ENCODE data around the gene KIF1A.

Gene KIF1A

DNA sequence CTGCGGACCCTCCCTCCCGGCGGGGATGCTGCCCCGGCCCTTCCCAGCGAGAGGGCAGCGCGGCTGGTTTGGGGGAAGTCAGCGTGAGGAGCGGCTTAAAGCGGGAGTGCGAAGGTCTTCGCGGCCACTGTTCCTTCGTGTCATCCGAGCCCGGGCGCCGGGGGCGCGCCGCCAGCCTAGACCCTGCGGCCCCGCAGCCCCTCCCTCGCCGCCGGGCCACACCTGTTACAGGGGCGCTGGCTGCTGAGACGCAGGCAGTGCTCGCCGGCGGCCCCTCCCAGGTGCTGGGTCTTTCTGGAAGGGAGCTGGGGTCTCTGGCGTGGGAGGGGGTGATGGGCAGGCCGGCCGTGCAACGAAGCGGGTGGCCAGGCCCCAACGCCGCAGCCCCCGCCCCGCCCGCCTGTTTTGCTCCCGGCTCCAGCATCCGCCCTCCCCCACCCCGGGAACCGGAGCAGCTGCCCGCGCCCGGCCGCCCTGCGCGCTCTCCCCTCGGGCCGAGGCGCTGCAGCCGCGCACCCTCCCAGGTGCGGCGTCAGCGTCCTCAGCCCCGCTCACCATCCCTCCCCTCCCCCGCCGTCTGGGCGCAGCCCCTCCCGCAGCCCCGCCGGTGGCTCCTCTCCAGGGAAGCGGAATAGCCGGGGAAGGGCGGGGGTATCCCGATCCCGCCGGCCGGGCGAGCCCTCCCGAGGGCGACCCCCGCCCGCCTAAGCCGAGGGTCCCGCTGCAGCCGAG lies 727 bp downstream of the KIF1A start:
- DNase-seq (ENCODE audit: low read depth in 2 of 2), result no peak

DNA sequence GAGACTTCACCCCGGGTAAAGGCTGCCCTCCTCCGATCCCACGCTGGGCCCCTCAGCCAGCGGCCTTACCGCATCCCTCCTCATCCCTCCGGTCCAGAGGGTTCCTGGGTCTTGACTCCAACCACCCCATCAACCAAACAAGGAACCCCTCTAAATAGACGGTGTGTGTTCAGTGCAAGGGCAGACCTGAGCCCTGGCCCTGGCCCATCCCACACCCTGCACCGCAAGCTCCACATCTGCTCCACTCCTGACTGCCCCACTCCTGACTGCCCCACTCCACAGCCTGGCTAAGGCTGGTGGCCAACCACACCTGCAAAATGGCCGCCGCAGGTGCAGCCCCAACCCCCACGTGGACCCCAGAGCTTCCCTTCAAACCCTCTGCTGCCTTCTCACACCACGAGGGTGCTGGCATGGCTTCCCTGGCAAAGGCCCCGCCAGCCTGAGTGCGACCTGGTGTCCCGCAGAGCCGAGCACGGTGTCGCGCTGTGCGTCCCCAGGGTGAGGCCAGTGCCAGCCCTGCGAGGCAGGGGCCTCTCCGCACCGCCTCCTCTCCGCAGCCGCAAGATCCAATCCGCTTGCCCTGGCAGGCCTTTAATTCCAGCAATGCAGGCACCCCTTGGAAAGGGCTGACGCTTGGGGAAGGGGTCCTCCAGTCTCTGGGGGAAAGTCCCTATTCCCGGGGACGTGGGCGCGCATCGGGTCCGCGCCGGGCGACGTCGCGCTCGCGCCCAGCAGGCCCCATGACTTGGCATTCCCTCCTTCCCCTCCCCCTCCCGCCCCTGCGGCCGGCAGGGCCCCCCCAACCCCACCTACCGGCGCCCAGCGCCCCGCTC lies 1.5 kb downstream of the KIF1A start:
- DNase-seq (ENCODE audit: low read depth in 2 of 2), result no peak

DNA sequence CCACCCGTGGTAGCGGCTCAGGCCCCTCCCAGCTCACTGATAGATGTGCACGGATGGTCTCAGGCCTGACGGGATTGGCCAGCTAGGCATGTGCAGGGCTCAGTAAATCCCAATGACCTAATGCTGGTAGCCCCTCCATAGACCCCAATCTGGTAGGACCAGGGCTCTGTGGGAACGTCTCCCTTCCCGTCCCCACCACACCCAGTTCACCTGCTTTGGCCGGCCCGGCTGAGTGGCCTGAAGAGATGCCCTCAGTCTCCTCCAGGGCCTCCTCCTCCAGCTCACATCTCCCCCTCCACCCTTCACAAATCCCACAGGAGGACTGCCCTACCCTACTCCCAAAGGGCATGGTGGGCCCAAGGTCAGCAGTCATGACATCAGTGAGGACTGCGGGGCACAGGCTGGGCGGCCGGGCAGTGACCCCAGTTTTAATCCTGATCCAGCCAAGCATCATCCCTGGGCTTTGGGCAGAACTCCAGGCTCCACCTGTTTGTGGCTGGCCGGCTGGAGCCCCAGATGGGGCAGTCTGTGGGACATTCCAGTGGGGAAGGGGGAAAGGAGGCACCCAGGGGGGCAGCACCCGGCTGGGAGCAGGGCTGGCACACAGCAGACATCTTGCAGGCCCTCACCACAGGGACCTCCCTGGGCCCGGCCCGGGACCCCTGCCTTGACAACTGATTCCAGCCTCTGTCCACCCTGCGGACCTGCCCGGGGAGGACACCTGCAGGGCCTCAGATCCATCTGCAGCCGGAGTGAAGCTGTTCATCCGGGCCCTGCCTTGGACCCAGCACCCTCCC lies 2.3 kb downstream of the KIF1A start:
- no peak for DNase-seq (ENCODE audit: low read depth in 2 of 2)

DNA sequence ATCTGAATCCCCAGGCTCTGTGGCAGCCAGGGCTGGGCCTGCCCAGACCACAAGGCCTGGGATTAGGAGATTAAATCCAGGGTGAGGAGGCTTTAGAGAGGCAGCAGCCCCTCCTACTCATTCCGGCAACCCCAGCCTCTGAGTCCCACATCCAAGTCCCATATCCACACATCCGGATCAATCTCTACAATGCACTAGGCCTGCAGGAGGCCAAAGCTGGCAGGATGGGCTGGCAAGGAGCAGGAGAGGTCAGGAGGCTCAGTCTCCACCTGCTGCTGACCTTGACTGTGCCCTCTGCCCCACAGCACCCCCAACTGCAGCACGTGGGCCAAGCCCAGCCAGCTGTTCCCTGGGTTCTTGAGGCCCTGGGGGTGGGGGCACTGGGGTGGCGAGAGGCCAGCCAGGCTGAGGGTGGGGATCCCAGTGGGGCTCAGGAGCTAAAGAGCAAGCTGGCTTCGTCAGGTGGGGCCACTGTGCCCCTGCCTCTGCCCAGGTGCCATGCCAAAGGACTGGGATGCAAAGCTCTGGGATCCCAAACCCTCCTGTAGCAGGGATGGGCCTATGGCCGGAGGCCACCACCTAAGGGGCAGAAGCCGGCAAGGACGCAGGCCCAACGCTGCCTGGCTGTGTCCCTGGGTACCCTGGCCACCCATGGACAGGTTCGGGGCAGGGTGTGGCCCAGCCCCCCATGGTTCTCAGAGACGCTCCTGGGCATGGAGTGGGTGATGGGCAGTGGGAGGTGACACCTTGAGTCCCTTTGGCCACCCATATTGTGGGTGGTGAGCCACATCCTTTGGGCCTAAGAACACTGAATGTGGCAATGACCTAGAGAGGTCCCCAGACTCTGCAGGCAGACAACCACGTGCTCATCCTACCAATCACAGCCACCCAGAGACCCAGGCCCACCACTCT lies 3.2 kb downstream of the KIF1A start:
- DNase-seq (ENCODE audit: low read depth in 2 of 2), result no peak

DNA sequence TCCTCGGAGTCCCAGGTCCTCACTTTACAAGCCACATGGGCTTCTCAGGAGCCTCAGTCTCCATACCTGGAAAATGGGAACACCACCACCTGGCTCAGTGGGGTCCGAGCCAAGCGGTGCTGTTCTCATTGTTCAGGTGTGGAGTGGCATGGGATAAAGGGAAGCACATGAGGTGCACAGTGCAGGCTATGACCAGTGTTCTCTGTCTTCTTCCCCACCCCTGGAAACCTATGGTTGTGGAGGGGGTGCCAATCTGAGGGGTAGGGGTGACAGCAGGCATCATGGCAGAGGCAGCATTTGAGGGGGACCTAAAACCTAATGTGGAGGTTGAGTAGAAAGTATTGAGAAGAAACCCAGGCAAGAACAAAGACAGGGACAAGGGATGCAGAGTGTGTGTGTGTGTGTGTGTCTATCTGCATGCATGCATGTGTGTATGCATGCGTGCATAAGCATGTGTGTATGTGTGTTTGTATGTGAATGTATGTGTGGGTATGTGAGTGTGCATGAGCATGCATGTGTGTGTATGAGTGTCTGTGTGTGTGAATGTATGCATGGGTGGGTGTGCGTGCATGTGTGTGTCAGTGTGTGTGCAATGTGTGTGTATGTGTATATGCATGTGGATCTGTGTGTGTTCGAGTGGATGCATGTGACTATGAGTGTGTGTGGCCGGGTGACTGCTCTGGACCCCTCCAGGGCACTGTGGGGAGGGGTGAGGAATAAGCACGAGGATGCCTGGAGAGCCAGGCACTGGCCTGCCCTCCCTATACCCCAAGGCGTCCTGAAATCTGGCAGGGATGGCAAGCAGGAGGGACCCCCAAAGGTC lies 4.0 kb downstream of the KIF1A start:
- DNase-seq (ENCODE audit: low read depth in 2 of 2), result no peak

DNA sequence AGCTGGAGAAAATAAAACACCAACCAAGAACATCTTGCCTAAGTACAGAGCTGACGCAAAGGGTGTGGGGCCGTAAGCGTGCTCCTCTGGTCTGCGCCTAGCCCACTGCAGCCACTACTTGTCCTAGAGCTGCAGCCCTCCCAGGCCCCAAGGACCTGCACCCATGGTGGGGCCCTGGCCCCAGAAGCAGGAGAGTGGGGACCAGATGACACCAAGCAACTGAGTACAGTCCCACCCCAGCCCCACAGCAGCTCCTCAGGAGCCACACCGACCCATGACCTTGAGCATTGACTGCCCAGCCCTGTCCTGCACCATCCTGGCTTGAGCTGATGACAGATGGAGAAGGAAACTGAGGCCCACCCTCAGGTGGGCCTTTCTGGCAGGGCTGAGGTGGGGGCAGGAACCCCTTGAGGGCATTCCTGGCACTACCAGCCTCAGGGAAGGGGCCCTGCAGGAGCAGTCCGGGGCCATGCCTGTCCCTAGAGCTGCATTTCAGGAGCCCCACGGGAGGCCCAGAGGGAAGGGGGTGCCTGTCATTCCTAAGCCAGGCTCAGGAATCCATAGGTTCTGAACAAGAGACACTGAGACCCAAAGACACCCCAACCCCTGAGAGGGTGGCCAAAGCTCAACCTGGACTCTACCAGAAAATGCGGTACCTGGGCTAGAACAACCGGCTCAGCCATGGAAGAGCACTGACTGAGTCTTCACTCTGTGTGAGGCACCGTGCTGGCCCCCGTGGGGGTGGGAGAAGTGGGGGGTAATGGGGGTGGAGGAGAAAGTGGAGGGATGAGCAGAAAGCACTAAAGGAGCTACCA lies 4.9 kb downstream of the KIF1A start:
- no peak for DNase-seq (ENCODE audit: low read depth in 2 of 2)

DNA sequence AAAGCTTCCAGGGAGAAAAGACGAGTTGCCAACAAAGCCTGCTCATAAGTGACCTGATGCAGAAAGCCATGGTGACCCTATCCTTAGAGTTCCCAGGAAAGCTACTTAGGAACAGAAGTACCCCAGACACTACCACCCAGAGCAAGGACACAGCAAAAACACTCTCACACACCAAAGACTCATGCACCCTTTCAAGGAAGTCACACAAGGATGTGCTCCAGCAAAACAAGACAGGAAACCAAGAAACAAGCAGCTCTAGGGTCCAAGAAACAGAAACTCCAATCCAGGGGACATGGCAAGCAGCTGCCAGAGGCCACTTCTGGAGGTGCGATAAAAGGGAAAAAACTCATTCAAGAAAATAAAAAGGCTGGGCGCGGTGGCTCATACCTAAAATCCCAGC lies 5.7 kb downstream of the KIF1A start:
- no peak for DNase-seq (ENCODE audit: low read depth in 2 of 2)

DNA sequence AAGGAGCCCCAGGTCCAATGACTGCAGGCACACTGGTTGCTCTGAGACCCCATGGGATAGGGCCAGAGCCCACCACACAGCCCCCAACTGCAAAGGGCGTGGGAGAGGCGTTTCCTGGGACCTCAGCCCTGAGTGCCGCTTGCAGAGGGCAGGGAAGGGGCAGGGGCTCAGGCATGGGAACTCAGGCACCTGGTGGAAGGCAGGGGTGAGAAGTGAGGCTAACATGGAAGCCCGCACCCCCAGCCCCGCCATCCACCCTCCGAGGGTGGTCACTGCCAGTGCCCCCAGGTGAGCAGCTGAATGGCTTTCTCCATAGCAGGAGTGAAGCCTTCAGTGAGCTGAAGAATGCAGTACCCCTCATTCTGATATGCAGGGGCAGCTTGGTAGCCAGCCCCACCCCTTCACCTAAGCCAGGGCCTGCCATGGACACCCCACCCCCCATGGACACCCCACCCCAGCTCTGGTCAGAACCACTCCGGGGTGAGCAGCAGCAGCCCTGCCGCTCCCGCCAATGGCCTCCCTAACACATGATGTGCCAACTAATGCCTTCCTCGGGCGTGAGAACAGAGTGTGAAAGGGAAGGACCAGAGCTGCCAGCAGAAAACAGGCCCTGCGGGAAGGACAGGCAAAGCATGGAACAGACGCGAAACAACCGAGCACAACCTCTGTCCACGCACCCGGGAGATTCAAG lies 6.6 kb downstream of the KIF1A start:
- DNase-seq (ENCODE audit: low read depth in 2 of 2), result no peak

DNA sequence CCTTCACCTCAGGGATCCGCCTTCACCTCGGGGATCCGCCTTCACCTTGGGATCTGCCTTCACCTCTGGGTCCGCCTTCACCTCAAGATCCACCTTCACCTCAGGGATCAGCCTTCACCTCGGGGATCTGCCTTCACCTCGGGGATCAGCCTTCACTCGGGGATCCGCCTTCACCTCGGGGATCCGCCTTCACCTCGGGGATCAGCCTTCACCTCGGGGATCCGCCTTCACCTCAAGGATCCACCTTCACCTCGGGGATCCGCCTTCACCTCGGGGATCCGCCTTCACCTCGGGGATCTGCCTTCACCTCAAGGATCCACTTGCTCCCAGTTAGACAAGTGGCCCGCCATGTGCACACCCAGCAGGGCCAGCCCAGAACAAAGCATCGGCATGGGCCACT lies 7.3 kb downstream of the KIF1A start:
- DNase-seq (ENCODE audit: low read depth in 2 of 2), result no peak

DNA sequence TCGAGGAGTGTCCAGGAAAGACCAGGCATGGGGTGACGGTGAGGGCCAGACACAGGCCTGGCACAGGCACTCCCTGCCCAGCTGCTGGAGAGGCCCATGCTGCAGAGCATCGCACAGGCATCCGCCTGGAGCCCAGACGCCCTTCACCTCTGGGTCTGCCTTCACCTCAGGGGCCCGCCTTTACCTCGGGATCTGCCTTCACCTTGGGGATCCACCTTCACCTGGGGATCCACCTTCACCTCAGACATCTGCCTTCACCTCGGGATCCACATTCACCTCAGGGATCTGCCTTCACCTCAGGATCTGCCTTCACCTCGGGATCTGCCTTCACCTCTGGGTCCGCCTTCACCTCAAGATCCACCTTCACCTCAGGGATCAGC lies 7.7 kb downstream of the KIF1A start:
- no peak for DNase-seq (ENCODE audit: low read depth in 2 of 2)

DNA sequence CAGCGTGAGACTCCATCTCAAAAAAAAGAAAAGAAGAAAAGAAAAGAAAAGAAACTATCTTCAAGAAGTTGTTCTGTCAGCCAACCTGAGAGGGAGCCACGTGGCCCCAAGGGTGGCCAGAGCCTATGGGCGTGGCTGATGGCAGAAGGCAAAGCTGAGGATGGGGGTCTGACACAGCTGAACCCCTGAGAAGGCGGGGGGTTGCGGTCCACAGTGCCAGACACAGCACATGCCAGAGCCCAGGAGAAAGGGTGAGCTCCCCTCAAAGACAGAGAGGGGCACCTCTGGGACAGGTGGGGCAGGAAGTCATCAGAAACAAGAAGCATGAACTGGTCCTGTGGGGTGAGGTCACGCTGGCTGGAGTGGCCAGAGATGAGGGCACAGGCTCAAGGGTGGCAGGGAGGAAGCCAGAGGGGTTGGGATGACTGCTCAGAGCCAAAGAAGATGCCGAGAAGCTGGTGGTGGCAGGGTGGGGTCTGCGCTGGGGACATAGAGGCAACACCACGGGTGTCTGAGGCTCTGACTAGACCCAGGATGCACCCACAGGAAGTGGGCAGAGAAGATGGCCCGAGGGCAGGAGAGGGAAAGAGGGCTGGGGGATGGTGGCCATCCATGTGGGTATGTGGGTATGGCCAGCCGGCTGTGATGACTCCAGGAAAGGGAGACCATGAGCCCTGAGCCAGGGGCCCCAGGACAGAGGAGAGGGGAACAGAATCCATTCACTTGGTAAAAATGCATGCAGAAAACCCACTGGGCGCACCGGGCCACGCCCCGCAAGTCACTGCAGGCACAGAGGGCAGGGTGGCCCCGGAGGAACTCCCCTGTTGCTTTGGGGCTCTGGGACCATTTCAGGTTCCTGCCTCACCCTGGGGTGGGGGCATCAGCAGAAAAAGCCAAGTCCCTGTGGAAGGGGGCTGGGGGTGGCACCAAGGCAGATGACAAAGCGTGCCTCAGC lies 8.4 kb downstream of the KIF1A start:
- DNase-seq (ENCODE audit: low read depth in 2 of 2), result no peak

DNA sequence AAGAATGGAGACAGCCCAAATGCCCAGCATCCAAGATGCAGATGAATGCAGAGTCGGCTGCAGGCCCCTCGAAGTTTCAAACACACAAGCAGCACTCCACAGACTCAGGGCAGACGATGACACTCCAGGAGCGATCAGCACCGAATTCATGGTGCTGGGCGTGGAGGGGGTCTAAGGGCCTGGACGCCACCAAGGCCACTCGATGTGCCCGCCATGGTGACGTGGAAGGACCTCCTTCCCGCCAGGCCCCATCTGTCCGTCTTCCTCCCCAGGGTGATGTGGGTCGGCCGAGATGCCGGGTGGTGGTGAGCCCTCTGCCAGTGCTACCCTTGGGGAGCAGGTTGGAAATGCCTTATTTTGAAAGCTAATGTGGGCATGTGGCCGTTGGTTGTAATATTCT lies 9.4 kb downstream of the KIF1A start:
- DNase-seq (ENCODE audit: low read depth in 2 of 2), result no peak

DNA sequence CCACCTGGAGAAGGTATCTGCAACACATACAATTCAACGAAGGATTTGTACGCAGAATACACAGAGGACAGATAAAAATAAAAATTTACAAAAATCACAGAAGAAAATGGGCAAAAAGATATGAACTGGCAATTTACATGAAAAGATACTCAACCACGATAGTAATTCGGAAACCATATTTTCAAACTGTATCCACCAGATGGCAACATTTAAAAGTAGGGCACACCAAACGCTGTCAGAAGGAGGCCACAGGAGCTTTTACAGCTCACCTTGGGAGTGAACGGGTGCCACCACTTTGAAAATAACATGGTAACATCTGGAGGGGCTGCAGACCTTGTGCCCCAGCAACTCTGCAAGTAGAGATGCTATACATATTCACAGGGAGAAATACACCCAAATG lies 9.8 kb downstream of the KIF1A start:
- no peak for DNase-seq (ENCODE audit: low read depth in 2 of 2)

DNA sequence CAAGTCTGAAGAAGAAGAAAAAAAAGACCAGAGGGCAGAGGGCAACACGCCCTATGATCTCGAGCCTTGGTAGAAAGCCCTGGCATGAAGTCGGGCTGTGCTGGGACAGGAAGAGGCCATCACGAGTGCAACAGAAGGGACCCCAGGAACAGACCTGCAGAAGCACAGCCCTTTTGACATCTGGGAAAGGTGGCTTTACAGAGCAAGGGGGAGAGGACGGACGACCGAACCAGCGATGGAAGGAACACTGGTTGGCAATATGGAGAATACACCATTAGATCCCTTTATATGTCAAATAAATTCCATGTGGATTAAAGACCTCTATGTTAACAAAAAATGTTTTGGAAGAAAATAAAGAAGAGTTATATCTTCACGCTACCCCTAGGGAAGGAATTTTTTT lies 10.7 kb downstream of the KIF1A start:
- no peak for DNase-seq (ENCODE audit: low read depth in 2 of 2)

DNA sequence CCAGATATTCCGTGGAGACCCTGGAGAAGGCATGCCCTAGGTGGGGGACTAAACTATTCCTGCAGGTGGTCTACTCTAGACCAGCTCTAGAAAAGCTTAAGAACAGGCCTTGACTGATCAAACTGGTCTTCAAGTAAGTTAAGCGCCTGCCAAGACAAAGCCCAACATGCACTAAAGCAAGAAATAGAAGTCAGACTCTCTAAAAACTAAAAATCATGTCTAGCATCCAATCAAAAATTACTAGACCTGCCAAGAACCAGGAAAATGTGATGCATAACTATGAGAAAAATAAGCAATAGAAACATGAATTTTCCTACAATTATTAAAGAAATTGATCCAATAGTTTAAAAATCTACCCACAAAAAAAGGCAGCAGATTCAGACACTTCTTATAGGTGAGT lies 13.6 kb downstream of the KIF1A start:
- DNase-seq (ENCODE audit: low read depth in 2 of 2), result no peak

DNA sequence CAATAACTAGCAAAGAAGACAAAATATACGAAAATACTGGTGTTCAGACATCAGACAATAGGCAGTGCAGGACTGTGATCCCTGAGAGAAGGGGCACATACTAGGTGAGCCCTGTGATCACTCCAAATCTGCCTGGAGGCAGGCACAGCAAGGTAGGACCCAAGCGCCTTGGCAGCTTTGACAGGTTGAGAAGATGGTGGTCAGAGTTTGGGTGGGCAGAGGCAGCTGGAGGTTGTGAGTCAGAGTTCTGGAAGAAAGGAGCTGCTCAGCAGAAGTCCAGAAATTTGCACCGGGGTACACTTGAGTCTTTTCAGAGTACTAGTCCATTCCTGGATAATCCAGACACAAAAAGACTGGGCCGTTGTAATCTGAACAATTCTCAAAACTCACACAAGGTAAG lies 14.0 kb downstream of the KIF1A start:
- DNase-seq (ENCODE audit: low read depth in 2 of 2), result no peak

DNA sequence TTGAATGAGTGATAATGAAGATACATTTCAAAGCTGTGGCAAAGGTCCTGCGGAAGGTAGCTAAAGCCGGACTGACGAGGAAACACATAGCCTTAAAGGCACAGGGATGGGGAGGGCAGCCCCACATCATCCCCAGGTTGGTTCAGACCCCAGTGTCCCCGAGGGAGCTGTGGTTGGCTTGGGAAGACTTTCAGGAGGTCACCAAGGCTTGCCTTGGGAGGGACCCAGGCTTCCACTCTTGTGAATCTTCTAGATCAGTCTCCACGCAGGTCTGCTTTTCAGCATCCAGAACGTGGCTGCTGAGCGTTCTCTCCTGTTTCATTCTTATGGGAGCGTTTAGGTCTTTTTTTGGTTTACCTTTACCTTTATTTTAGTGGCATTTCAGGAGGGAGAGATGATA lies 16.8 kb downstream of the KIF1A start:
- DNase-seq (ENCODE audit: low read depth in 2 of 2), result no peak
